GM21526 (cell line): ENCODE data around the gene RAB37.

Experiments
- ATAC-seq: cut with Tn5 transposase; IDR thresholded peaks from one replicate; pipeline ENCODE4 v1.9.1; 2021; ENCODE audit warnings: moderate library complexity; ENCODE audit not compliant: unreplicated experiment, low FRiP score

RAB37 gene

DNA sequence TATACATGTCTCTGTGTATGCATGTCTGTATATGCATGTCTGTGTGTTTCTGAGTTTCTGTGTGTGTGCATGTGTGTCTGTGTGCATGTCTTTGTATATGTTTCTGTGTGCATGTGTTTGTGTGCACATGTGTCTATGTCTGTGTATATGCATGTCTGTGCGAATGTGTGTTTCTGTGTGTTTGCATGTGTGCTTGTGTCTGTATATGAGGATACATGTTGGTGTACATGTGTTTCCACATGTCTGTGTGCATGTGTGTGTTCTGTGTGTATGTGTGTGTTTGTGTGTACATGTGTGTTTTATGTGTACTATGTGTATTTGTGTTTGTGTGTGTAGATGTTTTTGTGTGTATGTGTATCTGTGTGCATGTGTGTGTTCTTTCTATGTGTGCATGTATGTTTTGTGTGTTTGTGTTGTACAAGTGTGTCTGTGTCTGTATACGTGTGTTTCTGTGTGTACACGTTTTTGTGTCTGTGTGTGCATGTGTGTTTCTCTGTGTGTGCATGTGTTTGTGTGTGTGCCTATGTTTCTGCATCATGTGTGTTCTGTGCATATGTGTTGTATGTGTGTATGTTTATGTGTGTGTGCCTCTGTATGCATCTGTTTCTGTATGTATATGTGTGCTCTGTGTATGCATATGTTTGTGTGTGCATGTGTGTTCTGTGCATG lies 8.9 kb upstream of the RAB37 start:
- ATAC-seq, result no peak

DNA sequence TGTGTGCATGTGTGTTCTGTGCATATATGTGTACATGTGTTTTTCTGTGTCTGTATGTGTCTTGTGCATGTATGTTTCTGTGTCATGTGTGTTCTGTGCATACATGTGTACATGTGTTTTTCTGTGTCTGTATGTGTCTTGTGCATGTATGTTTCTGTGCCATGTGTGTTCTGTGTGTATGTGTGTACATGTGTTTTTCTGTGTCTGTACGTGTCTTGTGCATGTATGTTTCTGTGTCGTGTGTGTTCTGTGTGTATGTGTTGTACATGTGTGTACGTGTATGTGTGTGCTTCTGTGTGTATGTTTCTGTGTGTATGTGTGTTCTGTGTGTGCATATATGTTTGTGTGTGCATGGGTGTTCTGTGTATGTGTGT lies 8.4 kb upstream of the RAB37 start:
- ATAC-seq, result no peak

DNA sequence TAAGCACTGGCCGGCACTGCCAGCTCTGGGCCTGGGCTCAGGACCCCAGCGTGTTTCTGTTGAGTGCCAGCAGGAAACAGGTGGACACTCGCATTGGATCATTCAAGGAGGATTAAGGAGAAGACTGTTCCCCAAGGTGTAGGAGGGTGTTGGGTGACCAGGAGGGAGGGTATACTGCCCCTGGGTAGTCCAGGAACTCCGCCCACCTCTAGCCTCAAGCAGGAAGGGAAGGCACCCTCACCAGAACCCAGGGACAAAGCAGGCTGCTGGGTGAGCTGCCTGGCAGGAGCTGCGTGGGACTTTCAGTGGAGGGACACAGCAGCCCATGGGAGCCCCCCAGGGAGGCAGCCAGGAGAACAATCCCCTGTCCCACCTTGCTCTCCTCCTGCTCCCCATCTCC lies 7.7 kb upstream of the RAB37 start:
- ATAC-seq, result no peak

DNA sequence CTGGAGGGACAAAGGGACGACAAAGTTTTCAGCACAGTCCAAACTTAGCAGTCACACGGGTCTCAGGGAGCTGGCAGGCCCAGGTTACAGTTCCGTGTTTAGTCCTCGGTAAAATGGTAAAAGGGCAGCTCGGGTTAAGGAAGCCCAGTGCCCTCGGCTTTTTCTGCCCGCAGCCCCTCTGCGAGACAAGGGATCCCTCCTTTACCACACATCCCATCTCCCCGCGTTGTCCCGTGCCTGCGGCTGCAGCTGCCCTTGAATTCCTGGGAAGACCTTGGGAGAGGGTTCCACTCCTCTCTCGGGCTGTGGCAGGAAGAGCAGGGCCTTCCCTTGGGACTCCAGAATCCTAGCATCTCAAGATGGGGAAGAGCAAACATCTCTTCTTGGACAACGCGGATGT lies 7.2 kb upstream of the RAB37 start:
- ATAC-seq, result no peak

DNA sequence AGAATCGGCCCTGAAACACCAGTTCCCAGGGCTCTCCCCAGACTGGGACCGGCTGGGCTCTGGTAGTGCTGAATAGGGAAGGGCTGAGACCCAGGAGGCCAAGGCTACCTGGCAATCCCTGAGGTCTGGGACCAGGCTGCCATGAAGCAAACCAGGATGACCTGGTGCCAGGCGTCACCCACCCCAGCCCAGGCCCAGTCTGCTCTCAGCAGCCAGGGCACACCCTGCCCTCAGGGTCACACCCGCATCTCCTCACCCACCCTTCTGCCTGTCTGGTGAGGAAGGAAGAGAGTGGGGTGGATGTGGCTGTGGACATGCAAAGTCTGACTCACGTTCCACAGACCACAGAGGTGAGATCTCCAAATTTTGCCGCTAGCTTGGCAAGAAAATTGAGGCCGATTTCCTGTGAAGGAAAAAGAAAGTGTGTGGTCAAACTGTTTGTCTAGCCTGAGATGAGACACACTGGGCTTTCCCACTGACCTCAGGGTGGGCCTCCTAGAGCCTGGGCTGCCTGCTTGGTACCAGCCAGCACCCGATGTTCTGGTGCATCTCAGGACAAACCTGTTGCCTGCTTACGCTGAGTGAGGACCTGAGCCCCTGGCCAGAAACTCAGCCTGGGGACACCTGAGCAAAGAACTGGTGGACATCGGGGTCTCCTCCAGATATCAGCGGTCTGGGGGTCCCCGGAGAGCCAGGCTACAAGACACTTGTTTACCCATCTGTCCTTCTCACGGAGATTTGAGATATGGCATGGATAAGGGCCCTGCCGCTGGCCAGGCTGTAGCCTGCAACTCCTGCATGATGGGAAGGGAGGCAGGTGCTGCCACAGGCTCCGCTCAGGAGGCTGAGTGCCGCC lies 6.3 kb upstream of the RAB37 start:
- ATAC-seq, result no peak

DNA sequence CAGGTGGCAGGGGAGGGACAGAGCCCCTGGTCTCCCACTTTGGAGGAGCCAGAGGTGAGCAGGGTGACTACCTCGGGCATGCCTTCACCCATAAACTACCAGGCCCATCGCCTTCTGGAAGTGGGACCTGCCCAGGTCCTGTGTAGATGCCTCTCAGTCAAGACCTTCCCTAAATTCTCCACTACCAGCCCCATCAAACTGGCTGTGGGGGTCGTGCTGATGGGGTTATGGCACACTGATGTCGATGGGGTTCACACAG lies 5.8 kb upstream of the RAB37 start:
- no peak for ATAC-seq

DNA sequence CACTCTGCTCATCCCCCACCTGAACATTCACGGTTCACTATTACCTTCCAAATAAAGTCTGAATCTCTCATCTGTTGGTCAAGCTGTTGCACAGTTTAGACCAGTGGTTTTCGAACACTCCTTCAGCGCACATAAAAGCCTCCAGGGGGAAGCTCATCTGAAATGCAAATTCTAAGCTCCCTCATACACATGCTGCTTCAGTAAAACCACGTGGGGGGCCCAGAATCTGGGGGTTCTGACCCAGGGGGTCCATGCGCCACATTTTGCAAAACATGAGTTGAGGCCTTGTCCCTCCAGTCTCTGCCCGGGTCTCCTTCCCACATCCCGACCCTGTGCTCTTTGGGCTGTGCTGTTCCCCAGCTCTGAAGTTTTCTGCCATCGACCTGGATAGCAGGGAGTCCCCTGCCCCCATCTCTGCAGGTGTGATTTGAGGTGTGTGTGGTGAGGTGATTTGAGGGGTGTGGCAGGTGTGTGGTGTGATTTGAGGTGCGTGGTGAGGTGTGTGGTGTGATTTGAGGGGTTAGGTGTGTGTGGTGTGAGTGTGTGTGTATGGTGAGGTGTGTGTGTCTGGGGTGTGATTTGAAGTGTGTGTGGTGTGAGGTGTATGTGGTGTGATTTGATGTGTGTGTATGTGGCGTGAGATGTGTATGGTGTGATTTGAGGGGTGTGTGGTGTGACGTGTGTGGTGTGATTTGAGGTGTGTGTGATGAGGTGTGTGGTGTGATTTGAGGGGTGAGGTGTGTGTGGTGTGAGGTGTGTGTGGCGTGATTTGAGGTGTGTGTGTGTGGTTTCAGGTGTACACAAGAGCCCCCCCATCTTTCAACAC lies 4.8 kb upstream of the RAB37 start:
- ATAC-seq, result no peak

DNA sequence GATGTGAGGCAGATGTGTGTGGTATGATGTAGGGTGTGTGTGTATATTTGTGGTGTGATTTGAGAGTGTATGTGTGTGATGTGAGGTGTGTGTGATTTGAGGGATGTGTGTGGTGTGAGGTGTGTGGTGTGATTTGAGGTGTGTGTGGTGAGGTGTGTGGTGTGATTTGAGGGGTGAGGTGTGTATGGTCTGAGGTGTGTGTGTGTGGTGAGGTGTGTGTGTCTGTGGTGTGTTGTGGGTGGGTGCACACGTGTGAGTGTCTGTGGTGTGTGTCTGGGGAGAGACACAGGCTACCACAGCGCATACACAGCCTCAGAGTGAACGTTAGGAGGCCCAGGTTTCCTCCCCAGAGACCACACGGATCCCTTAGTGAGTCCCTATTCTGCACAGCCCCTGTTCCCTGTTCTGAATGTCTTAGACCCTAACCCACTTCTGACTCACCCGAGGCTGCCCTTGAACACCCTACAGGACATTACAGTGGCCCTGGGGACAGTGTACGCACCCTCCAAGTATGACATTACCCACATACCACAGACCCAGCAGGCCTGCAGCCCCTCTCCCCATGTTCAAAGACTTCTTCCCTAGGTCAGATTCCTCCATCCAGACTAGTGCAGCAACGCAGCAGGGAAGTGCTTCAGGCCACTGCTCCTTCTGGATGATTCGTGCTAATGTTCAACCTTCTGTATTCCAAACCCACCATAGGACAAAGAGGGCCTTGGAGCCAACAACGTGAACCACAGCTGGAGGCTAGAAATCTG lies 3.5 kb upstream of the RAB37 start:
- no peak for ATAC-seq

DNA sequence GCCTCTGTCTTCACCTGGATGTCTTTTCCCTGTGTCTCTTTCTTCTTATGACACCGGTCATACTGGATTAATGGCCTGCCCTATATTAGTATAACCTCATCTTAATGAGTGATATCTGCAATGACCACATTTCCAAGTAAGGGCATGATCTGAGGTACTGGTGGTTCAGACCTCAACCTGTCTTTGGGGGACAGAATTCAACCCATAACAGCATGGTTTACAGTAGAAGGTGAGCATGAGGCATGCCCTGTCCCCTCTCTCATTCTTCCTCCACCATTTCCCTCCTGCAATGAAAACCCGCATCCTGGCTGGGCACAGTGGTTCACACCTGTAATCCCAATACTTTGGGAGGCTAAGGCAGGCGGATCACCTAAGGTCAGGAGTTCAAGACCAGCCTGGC lies 2.8 kb upstream of the RAB37 start:
- no peak for ATAC-seq

DNA sequence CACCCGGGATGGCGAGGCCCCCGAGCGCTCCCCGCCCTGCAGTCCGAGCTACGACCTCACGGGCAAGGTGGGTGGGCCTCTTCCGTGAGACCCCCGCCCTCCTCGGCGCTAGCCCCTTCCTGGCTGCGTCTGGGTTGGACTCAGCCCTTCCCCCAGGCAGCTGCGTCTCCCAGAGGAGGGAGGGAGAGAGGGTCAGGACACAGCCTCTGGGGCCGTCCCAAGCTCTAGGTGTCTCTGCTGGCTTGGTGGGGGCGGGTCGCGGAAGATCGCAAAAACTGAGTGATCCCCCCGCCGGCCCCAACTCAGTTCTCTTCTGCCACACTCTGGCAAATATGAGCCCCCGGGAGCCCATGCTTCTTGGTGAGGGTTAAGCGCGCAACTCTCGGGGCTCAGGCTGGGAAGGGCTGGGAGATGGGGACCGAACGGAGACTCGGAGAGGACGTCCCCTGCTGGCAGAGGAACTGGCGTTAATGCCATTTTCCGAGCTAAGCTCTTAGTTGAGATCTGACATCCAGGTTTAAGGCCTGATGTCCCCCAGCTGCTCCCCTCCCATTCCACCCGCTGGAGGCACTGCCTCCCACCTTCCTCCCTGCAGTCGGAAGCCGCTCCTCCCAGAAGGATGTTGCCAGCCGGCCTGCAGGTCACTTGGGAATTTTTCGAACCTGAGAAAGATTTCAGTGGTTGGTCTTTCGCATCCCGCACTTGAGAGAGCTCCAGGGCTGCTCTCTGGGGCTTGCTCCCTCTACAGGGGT lies 419 bp downstream of the RAB37 start:
- no peak for ATAC-seq

DNA sequence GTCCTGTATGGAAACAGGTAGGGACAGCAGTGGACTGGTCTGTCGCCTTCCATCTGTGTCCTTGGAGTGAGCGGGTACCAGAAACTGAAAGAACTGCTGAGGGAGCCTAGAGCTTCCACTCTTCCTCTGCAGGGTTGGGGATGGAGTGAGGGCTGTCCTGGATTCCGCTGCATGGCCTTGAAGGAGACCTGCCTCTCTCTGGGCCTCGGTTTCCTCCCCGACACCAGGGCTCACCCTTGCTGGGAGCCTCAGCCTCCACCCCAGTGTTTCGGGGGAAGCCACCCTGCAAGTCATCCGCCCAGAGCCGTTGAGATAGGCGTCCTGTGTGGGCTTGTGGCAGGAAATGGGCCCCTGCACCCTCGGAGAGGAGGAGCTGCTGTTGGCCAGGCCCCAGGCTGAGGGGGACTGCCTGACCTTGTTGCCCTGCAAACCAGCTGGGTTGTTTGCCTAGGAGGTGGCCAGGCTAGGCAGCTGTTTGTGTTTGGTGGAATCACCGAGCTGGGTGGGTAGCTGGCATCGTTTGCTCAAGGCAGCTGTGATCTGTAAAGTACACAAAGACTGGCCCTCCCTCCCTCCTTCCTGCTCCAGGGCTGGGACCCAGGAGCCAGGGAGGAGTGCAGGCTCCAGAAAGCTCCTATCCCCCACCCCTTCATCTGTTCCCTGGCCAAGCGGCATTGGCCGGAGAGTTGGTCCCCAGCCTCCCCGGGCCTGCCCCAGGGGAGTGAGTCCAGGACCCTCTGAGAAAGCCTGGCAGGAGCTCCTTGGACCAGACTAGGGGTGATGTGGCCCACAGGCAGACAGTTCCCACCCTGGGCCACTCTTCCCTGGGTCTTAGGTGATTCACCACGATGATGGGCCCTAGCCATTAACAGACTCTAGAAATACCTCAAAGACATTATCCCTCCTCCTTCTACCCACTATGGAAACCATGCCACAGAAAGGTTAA lies 1.3 kb downstream of the RAB37 start:
- peak; percentile 41 for ATAC-seq

DNA sequence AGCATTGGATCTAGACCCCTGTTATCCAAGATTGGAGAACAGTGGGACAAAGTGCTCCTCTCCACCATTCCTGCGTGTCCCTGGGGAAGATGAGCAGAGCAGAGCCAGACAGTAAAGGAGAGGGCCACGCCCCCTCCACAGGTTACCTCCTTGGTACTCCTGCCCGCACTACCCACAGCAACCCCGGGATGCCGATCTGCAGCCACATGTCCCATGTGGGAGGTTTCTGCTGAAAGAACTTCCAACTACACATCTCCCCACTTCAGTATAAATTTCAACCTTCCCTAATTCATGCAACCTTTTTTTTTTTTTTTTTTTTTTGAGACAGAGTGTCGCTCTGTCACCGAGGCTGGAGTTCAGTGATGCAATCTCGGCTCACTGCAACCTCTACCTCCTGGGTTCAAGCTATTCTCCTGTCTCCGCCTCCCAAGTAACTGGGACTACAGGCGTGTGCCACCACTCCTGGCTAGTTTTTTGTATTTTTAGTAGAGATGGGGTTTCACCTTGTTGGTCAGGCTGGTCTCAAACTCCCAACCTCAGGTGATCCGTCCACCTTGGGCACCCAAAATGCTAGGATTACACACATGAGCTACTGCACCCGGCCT lies 2.3 kb downstream of the RAB37 start:
- no peak for ATAC-seq

DNA sequence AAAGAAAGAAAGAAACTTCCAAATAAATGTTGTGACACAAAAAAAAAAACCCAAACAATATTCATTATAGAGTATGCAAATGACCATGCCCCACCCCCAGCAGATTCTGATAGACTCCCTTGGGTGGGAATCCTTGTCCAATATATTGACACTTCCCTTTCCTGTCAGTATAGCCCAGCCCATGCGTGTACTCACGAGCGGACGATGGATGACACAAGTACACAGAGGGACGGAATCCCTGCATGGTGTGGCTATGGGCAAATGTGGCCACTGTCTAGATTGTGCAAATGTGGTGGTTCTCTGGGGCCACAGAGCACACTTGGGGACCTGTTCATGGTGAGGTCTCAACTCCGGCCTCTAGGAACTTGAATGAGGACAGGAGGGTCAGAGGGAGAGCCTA lies 3.1 kb downstream of the RAB37 start:
- no peak for ATAC-seq

DNA sequence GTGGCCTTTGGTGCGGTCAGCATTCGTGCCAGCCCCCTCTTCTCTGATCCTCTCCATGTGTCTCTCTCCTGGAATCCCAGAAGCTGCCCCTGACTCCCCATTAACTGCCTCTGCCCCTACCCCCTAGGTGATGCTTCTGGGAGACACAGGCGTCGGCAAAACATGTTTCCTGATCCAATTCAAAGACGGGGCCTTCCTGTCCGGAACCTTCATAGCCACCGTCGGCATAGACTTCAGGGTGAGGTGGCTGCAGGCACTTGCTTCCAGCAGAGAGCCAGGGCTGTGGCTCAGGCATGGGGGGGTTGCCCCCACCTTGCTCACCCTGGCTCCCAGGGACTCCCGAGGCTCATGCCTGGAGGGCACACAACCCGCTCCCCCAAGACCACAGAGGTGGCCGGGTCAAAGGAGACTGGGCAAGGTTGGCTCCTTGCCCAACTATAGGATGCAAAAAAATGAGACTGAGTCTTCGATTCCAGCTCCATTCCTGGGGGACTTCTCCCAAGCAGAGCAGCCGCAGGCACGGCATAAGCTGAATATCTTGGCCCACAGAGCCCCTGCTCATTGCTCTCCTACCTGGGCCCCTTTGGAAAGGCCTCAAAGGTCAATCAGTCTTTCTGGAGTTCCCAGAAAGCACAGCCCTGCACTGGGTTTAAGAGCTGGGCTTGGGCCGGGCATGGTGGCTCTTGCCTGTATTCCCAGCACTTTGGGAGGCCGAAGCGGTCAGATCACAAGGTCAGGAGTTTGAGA lies 3.8 kb downstream of the RAB37 start:
- ATAC-seq, result no peak

DNA sequence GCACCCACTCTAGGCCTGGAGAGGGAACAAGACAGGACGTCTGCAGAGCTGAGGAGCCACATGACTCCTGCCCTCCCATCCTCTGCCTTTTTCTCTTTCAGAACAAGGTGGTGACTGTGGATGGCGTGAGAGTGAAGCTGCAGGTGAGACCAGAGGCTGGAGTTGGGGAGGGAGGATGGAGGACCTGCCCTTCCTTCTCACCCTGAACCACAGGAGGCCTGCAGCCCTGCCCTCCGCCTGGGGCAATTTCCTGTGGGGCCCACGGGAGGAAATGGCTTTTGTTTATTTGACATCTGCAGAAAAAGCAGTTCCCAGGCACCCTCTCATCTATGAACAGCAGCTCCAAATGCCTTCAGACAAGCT lies 5.1 kb downstream of the RAB37 start:
- ATAC-seq, result no peak

DNA sequence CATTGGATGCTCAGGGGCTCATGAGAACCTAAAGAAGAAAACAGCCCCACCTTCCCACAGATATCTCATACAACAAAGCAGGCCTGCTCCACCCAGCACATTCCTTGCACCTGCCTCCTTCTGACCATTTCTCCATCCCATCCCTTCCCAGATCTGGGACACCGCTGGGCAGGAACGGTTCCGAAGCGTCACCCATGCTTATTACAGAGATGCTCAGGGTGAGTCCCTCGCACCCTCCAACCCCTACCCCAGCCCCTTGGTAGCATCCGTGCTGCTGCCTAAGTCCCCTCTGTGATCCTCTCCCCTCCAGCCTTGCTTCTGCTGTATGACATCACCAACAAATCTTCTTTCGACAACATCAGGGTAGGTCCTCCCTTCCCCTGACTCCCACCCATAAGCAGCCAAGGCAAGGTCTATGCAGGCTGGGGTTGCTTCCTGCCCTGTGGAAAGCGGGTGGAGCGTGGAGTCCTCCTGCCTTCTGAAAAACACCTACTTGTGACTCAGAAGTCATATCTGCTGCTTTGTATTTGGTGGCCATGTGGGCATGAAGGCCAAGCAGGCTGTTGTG lies 6.0 kb downstream of the RAB37 start:
- no peak for ATAC-seq

DNA sequence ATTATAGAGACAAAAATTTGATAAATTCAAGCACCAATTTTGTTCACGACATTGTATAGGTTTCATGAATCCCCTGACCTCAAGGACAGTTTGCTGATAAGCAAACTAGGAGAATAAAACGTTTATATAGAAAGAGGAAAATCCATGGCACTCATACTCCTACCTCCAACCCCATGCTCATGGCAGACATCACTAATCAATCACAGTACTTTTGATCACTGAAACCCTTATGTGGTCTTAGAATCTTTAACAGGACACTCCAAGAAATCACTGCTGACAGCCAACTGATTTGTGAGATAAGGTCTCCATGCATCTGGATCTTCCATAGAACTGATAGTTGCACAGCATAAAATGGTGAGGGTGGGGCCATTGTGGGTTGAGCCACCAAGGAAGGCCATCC lies 6.7 kb downstream of the RAB37 start:
- ATAC-seq, result no peak

DNA sequence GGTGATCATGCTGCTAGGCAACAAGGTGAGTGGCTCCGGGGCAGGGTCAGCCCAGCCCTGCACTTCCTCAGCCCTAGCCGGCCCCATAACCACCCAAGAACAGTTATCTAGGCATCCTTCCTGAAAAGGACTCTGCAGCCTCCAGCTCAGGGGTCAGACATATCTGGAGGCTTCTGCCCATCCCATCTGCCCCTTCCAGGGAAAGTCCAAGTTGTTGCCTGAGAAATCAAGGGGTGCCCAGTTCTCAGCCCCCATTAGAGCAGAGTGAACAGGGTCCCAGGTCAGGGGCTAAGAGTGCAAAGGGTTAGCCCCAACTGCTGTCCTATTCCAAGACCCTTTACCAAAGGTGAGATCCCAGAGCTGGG lies 7.3 kb downstream of the RAB37 start:
- ATAC-seq, result no peak
